HEK293T (cell line): ENCODE data around the gene UCHL1.

ENCODE experiments used
- BHLHE40 ChIP-seq: fragments of 450-650 bp; IDR thresholded peaks from 2 replicates; pipeline ENCODE4 v1.6.1; 2016; ENCODE audit warnings: mild to moderate bottlenecking, moderate library complexity, borderline replicate concordance
- FOXA1 ChIP-seq: fragments of 450-650 bp; IDR thresholded peaks from 2 replicates; pipeline ENCODE4 v1.6.1; 2016; ENCODE audit warnings: mild to moderate bottlenecking
- FOXM1 ChIP-seq: fragments of 450-650 bp; IDR thresholded peaks from 2 replicates; pipeline ENCODE4 v1.6.1; 2017; ENCODE audit warnings: mild to moderate bottlenecking, borderline replicate concordance
- HDGF ChIP-seq: fragments of 450-650 bp; IDR thresholded peaks from 2 replicates; pipeline ENCODE4 v1.6.1; 2017; ENCODE audit warnings: antibody characterized with exemption, borderline replicate concordance
- LEF1 ChIP-seq: fragments of 450-650 bp; IDR thresholded peaks from 2 replicates; pipeline ENCODE4 v1.6.1; 2017; ENCODE audit warnings: mild to moderate bottlenecking, borderline replicate concordance
- PKNOX1 ChIP-seq: fragments of 450-650 bp; IDR thresholded peaks from 2 replicates; pipeline ENCODE4 v1.6.1; 2016
- SP1 ChIP-seq: fragments of 450-650 bp; IDR thresholded peaks from 2 replicates; pipeline ENCODE4 v1.6.1; 2017
- SUZ12 ChIP-seq: fragments of 450-650 bp; IDR thresholded peaks from 2 replicates; pipeline ENCODE4 v1.6.1; 2016; ENCODE audit warnings: mild to moderate bottlenecking
- TARDBP ChIP-seq: fragments of 450-650 bp; IDR thresholded peaks from 2 replicates; pipeline ENCODE4 v1.6.1; 2016

DNA sequence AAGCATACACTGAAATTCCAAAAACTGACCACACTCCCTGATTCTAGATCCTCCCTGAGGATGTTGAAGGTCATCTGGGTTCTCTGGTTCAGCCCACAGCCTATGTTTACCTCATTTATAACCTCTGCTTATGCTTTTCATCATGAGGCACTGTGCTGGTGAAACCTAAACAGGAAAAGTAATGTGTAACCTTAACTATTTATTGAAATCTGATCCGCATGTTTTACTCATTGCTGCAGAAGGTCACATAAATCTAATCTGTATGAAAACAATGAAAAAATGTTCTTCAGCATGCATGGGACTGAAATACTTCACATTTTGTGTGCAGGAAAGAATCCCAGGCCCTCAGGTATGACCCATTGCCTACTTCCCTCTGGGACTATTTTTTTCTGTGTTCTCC, 30.3 kb downstream of the UCHL1 start:
- TF ChIP-seq SUZ12 (no peak), FOXM1 (no peak), SP1 (no peak), HDGF (no peak), TARDBP (no peak), LEF1 (no peak), BHLHE40 (no peak), FOXA1 (no peak), PKNOX1 (no peak)
